CD4-positive, alpha-beta T cell treated with Interleukin-4 for 1 hour (primary cell): ENCODE results near the gene UGT2A3.

Experiments
- DNase-seq, 2 donors: peaks; one replicate each; pipeline ENCODE4 v3.0.0-alpha.2; 2020 to 2022

The UGT2A3 gene

DNA sequence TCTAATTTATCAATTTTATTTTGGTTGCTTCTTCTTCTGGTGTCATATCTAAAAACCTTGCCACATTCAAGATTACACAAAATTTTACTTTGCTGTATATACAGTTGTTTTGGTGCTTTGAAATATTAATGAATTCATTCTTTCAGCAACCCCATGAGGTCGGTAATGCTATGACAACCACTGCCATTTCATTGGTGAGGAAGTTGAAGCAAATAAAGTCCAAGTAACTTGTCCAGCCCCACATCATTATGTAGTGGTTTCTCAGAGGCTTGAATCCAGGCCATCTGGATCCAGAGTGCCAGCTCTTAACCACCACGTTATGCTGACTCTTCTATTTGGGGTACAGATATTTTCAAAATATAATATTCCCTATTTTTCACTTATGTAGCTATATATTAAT lies 42.2 kb downstream of the UGT2A3 start:
- DNase-seq, result no peak

DNA sequence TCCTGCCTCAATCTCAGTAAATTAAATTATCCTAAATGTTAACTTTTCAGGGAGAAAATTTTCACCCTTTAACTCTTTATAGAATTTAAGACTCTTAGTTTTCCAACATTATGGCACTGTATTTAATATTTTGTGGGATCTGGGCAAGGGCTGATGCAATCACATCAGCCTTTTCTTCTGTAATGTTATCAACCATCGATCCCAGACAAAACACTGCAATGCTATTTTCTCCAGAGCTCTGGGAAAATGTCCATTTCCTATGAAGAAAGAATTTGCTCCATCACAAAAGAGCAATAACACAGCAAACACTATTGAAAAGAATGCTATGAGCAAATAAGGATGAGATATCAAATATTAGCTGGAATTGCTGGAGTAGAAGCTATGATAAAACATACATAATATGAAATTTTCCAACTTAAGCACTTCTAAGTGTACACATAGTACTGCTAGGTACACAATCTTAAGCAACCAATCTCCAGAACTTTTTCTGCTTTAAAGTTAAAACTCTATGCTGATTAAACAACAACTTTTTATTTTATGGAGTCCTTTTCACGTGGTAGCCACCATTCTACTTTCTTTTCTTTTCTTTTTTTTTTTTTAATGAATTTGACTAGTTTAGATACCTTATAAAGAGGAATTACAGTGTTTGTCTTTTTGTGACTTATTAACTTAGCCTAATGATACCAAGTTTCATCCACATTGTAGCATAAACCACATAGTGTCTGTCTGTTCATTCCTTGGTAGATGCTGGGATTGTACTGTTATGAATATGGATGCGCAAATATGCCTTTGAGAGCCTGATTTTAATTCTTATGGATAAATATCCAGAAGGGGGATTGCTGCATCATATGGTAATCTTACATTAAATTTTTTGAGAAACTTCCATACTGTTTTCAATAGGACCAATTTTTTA lies 43.6 kb downstream of the UGT2A3 start:
- DNase-seq, result no peak

DNA sequence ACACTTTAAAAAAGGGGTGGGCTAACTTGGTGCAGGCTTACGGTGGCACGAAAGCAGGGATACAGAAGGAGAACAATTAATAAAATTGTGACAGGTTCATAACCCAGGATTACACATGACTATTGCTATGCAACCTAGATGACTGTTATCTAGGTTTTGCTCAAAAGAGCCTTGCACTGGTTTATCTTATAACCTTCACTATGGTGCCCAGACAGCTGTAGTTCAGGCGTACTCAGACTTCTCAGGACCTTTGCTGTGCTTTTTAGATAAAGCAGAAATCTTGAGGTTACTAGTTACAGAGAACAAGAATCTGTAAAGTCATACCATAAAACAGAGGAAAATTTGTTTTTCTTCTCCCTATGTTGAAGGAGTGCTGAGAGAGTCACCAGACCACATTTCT lies 44.4 kb downstream of the UGT2A3 start:
- DNase-seq, result no peak

DNA sequence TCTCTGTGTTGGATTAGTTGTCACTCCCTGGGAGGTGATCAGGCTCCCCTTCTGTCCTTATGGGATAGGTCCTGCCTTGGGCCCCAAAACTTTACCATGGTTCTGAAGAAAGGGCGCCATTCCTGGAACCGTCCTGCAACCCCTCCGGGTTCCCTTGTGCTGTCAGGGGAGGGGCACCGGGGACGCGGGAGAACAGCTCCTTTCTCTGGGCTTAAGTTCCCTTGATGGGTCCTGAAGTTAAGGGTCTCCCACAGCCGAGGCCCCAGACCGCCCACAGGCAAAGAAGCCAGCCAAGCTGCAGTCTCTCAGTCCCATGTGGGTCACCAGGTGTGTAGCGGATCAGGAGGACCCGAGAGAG lies 44.8 kb downstream of the UGT2A3 start:
- no peak for DNase-seq

DNA sequence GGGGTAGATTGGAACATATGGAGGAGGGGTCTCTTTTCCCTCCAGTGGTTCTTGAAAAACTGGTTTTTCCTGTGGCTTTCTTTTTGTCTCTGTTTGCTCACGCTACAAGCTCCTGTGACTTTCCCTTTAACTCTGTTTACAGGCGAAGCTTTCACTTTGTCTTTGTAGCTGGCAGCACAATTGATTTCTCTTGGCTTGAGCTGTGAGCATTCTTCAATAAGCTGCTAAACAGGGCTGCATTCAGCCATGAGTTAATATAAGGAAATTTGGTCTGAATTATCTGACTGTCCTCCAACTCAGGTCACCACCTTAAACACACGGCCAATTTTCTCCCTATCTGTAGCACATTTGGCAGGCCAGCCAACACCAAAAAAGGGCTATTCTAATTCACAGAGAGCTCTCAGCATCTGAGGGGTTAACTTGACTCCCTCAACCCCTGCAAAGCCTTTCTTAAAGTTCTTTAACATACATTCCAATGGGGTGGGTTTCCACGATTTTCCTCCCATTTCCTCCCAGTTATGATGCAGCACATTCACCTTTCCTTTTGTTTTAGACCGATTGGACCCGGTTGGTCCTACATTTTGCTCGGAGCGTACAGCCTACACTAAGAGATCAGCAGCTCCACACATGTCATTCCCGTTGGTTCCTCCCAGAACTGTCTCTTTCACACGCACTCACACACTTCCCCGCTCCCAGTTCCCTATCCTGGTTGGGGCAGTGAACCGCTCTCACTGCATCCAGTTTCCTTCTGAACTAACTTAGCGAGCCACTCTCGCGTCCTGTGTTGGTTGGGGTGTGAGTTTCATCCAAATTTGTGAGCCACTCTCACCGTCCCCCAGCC lies 45.4 kb downstream of the UGT2A3 start:
- no peak for DNase-seq

DNA sequence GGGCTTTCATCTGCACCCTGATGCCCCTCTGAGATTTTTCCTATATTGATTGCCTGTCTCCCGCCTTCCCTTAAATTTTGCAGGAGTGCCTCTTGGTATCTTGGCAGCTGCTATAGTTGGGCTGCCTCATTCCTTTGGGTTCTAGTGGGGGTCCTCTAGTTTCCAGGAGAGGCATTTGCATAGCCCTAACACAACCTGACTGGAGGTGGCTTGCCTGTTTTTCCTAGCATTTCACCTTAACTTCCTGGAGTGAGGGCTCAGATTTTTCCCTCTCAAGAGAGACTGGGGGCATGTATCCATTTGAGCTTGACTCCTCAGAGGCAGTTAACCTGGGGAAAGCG lies 46.0 kb downstream of the UGT2A3 start:
- DNase-seq, result no peak

DNA sequence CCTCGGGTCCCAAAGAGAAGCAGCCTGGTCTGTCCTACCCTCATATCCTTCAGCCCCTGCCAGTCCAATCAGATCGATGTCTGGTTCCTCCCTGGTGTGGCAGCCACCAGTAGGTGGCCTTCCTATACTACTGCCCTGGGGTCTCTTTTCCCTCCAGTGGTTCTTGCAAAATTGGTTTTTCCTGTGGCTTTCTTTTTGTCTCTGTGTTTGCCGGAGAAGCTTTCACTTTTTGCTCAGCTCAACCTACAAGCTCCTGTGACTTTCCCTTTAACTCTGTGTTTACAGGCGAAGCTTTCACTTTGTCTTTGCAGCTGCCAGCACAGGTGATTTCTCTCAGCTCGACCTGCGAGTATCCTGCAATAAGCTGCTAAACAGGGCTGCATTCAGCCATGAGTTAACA lies 46.8 kb downstream of the UGT2A3 start:
- no peak for DNase-seq

DNA sequence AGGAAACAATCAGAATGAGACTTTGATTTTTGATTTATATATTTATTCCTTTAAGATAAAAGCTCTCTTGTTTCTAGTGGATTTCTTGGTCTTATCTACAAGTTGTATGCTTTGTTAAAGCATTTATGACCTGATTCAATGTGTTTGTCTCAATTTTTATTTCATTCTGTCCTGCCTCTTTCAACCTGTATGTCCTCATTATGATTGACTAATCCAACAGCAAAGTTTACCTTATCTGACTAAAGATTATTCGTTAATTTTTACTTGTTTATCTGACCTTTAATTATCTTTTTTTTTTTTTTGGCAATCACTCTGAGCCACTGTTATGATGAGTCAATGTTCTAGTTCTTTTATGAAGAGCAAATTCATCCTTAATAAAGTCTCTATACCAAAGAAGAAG lies 54.9 kb downstream of the UGT2A3 start:
- no peak for DNase-seq

DNA sequence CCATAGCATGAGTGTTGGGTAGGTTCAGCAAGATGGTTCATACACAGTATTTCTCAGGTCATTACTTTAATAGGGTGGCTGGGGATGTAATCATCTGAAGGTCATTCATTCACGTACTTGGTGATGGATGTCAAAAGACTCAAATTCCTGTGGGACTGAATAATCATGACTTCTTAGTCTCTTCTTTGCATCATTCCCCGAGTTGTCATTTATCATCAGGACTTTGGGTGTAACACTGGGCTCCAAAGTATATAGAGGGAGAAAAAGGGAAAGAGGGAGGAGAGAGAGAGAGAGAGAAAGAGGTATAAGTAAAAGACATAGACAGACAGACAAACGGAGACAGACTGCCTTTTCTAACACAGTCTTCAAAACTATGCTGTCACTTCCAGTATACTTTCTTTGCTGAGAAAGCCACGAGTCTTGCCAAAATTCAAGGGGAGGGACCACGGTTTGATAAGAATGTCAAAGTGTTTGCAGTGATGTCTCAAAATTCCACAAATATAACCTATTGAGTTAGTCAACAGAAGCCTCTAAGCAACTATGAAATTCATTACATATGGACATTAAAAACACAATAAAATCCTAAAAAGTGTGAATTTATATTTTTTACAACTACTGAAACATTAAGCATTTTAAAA lies 55.9 kb downstream of the UGT2A3 start:
- no peak for DNase-seq

DNA sequence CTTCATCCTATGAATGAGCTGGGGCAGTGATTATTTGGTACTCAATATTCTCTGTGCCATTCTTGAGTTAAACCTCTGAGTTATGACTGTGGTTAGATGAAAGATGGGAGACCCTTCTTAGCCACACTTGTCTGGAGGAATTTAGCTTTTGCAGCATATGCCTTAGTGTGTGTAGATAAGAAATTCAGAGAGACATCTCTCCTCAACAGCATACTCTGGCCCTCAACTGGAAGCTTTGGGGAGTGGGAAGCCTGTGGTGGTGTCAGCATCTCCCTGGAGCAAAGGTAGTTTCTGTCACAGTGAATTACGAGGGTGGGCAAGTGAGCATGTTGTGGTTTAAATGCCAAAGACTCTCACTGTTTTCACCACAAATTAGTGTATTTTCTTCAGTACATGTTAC lies 58.7 kb downstream of the UGT2A3 start:
- no peak for DNase-seq

DNA sequence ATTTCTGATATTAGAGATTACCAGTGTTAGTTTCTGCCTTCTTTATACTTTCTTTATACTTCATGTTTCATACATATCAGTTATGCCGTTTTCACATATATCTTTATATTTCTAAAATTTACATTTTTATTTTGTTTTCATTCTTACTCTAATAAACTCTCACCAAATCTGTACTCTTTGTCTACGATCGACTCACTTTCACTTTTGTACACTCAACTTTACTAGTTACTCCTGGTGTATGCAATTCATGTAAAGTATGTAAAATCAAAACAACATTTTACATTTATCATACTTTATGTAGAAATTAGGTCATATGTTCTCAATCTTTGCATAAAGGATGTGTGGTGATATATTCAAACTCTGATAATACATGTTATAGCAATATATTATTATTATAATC lies 59.9 kb downstream of the UGT2A3 start:
- no peak for DNase-seq

DNA sequence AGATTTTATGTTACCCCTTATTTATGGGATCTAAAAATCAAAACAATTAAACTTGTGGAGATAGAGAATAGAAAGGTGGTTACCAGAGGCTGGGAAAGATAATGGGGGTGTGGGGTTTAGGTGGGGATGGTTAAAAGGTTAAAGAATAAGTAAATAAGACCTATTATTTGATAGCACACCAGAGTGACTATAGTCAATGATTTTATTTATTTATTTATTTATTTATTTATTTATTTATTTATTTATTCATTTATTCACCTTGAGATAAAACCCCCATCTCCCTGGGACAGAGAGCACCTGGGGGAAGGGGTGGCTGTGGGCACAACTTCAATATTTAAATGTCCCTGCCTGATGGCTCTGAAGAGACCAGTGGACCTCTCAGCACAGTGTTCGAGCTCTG lies 66.1 kb downstream of the UGT2A3 start:
- DNase-seq, result no peak

DNA sequence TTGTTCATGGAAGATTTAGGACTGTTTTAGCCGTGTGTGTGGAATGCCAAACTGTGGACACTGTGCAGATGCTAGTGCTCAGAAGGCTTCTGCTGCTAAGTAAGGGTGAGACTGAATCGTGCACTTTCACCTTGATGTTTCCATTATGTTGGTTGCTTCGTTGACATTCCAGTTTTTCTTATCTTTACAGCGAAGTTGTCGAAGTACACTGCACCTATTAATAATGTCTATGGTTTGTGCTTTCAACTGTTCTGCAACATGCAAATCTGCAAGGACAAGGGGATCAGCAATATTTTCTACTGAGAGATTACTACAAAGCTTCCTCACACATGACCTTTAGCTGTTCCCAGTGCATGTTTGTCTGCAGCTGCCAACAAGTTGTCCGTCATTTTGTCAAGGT lies 67.7 kb downstream of the UGT2A3 start:
- no peak for DNase-seq
